Kidney (tissue), 14 donors: ENCODE measurements around the gene GABPB1. TPM values are rescaled to one million over a fixed set of nuclear protein-coding genes. Genes with fewer than 3 reads are reported as not detected.

ENCODE experiments used
- DNase-seq, 5 donors: peaks; one replicate each; pipeline ENCODE4 v3.0.0-alpha.2; 2013 to 2020
- FAIRE-seq: peaks from 2 replicates; lab custom pipeline; 2012; peaks lifted over from hg19 to GRCh38; lab: Jason Lieb, UNC
- H3K27ac ChIP-seq, 2 donors: one replicate each; pipeline ENCODE4 v1.7.0; 2013; ENCODE audit warnings: low read depth in 2 of 2, low read length in 2 of 2, inconsistent platforms in 1 of 2
- H3K27me3 ChIP-seq: one replicate; pipeline ENCODE4 v1.7.1; 2013; ENCODE audit warnings: low read length, inconsistent platforms; ENCODE audit not compliant: control insufficient read depth, insufficient read depth
- H3K36me3 ChIP-seq, 3 donors: one replicate each; pipeline versions ENCODE4 v1.7.0 to v1.7.1; 2013; ENCODE audit warnings: low read length in 3 of 3, control low read depth in 1 of 3, inconsistent platforms in 1 of 3; ENCODE audit not compliant: insufficient read depth in 3 of 3, control insufficient read depth in 2 of 3
- H3K4me1 ChIP-seq, 3 donors: one replicate each; pipeline versions ENCODE4 v1.7.0 to v1.7.1; 2013; ENCODE audit warnings: low read length in 3 of 3, inconsistent platforms in 1 of 3, low read depth in 1 of 3; ENCODE audit not compliant: control insufficient read depth in 2 of 3, insufficient read depth in 2 of 3
- H3K4me3 ChIP-seq, 3 donors: one replicate each; pipeline versions ENCODE4 v1.7.0 to v1.8.1; 2013; ENCODE audit warnings: low read length in 3 of 3, control low read depth in 1 of 3, inconsistent platforms in 1 of 3
- H3K9ac ChIP-seq, 3 donors: one replicate each; pipeline versions ENCODE4 v1.7.0 to v1.7.1; 2013; ENCODE audit warnings: low read length in 3 of 3, control low read depth in 1 of 3, inconsistent platforms in 1 of 3
- H3K9me3 ChIP-seq, 3 donors: one replicate each; pipeline versions ENCODE4 v1.7.0 to v1.7.1; 2013; ENCODE audit warnings: low read length in 3 of 3, control low read depth in 1 of 3, inconsistent platforms in 1 of 3; ENCODE audit not compliant: control insufficient read depth in 2 of 3, insufficient read depth in 1 of 3
- CTCF ChIP-seq: IDR thresholded peaks from 3 replicates; pipeline ENCODE4 v1.5.1; 2012; ENCODE audit warnings: mild to moderate bottlenecking, moderate library complexity, borderline replicate concordance; ENCODE audit not compliant: insufficient read depth; ENCODE audit errors: extremely low read depth
- intact Hi-C: fragments of 100-400 bp; cut with DNase I; formaldehyde crosslinking; loops from one replicate; pipeline ENCODE4 v1.11.1; 2022
- polyA plus RNA-seq: library from polyadenylated mRNA; stranded (reverse); fragments of 350-450 nt; fragmentation: Illumina TruSeq; extraction: RNeasy Lipid Tissue Mini Kit (QIAGEN cat#74804); gene quantifications from one replicate; pipeline ENCODE4 v1.2.3, GENCODE V29; 2014; ENCODE audit warnings: low read depth, low replicate concordance; ENCODE audit not compliant: insufficient read depth
- total RNA-seq: library from RNA; stranded (reverse); fragmentation: NEBNext Ultra II Directional; extraction: Animal tissue kit (Norgen Biotek cat#: 25700); gene quantifications from one replicate; pipeline ENCODE4 v1.2.1, GENCODE V29; 2021
- donor health status: control.
- donor health status: control.
- donor health status: control.
- donor health status: control.
- donor health status: control.
- donor health status: DM: yes; HTN: yes; CAD: no.
- donor health status: Normal renal cell carcinoma (clear cell type).

Gene GABPB1
- total and polyA plus RNA-seq, 2 donors from 2014 or later: 6.2 to 20.6 TPM

DNA sequence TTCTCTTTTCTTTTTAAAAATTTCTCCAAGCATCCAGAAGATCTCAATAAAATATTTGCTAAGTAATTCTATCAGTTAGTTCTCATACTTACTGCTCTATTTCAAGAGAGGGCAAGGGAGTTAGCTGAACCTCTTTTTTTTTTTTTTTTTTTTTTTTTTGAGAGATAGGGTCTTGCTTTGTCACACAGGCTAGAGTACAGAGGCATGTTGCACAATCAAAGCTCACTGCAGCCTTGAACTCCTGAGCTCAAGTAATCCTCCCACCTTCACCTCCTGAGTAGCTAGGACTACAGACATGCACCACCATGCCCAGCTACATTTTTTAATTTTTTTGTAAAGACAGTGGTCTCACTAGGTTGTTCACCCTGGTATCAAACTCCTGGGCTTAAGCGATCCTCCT, 110.8 kb downstream of the GABPB1 start:
- H3K4me3 ChIP-seq: no peak overlapping the region
- DNase-seq (no peak), FAIRE-seq (no peak)
- H3K9me3 ChIP-seq: no peaks in the 10 kb centered on the region
- TF ChIP-seq CTCF: no peak
- H3K9ac ChIP-seq: no peak overlapping the region
- H3K36me3 ChIP-seq: no peaks in the 10 kb centered on the region
- H3K27ac ChIP-seq: no peak overlapping the region
- H3K27me3 ChIP-seq: no peaks in the 10 kb centered on the region
- peaks cover 0 to 3% (median 0%) of the 10 kb centered on the region in 3 donors for H3K4me1 ChIP-seq
- intact Hi-C loops: no loop called here

- Histone ChIP-seq H3K27ac (no peak overlapping the region), H3K4me3 (no peak overlapping the region), H3K27me3 (no peaks in the 10 kb centered on the region), H3K9ac (no peak overlapping the region), H3K9me3 (no peaks in the 10 kb centered on the region), H3K4me1 (no peaks in the 10 kb centered on the region), H3K36me3 (no peaks in the 10 kb centered on the region)
- no peak for TF ChIP-seq CTCF
- intact Hi-C loops: no loop called here
- FAIRE-seq (no peak), DNase-seq (no peak)
These were observed 113.1 kb downstream of the GABPB1 start for GRCh38 chr15:50241684-50242450.

DNA sequence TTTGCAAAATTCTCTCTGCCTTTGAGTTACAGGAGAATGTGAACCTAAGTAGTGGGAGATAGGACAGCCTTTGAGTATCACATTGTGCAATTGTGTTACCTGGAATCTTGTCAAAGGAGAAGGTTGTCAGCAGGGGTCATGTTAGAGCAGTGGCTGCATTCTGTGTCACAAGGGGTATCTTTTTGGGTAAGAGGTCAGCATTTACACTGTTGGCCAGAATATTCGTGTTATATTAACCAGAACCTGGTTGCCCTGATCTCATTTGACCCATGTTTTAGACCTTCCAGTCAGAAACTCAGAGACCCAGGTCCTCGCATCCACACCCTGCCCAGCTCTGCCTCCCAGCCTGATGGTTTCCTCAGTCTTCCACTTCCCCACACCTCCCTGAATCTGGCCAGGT, 116.7 kb downstream of the GABPB1 start:
- no peak for FAIRE-seq
- H3K4me3 ChIP-seq: no peak overlapping the region
- no peak overlapping the region for H3K27ac ChIP-seq
- no peaks in the 10 kb centered on the region for H3K9me3 ChIP-seq
- H3K4me1 ChIP-seq: no peaks in the 10 kb centered on the region
- no peaks in the 10 kb centered on the region for H3K27me3 ChIP-seq
- DNase-seq: no peak
- no peak for TF ChIP-seq CTCF
- no peaks in the 10 kb centered on the region for H3K36me3 ChIP-seq
- intact Hi-C loops: no loop called here
- H3K9ac ChIP-seq: no peak overlapping the region
